ENCODE measurements around the gene PLXDC1.

- TF ChIP-seq CTCF (IDR thresholded peaks at IDR 0.05; ENCODE audit: insufficient read depth, low read length), result no peak
- no peak for TF ChIP-seq GABPA (IDR thresholded peaks at IDR 0.05; ENCODE audit: low read depth)
- peak; percentile 75; the same call in 1 of the 2 replicates for TF ChIP-seq SPI1 (IDR thresholded peaks at IDR 0.05; ENCODE audit: borderline replicate concordance, low read depth)
- no peak for TF ChIP-seq POLR2AphosphoS5 (IDR thresholded peaks at IDR 0.05; ENCODE audit: low read depth)
- no peak for TF ChIP-seq REST (IDR thresholded peaks at IDR 0.05; ENCODE audit: insufficient replicate concordance, low read depth)
Observed at GRCh38 chr17:39166437-39167335, 15.2 kb upstream of the PLXDC1 start.
